OCI-LY1 (cell line): ENCODE results near the gene PTTG1.

Experiments used
- H2AFZ ChIP-seq: fragments of 200-600 bp; sonication (generic), shearing (Covaris generic); 2 replicates; pipeline ENCODE4 v1.6.0; 2014; ENCODE audit warnings: antibody characterized with exemption, mild to moderate bottlenecking, low read length
- H3F3A ChIP-seq: fragments of 200-600 bp; sonication (generic), shearing (Covaris generic); 2 replicates; pipeline ENCODE4 v1.6.0; 2014; ENCODE audit warnings: mild to moderate bottlenecking, antibody characterized with exemption, low read length, moderate library complexity; ENCODE audit not compliant: insufficient read depth
- H3K27ac ChIP-seq: fragments of 200-600 bp; sonication (generic); 2 replicates; pipeline ENCODE4 v1.5.1; 2014; ENCODE audit warnings: low read length, mixed run types, mild to moderate bottlenecking, low read depth; ENCODE audit not compliant: poor library complexity, severe bottlenecking
- H3K27me3 ChIP-seq: fragments of 200-600 bp; sonication (generic); 2 replicates; pipeline ENCODE4 v1.6.0; 2014; ENCODE audit warnings: antibody characterized with exemption, mild to moderate bottlenecking, low read length, moderate library complexity; ENCODE audit not compliant: insufficient read depth
- H3K36me3 ChIP-seq: fragments of 200-600 bp; sonication (generic); 2 replicates; pipeline ENCODE4 v1.6.1; 2014; ENCODE audit warnings: mild to moderate bottlenecking, antibody characterized with exemption, low read length, moderate library complexity, mixed read lengths; ENCODE audit not compliant: insufficient read depth
- H3K4me1 ChIP-seq: fragments of 200-600 bp; sonication (generic); 2 replicates; pipeline ENCODE4 v1.5.1; 2014; ENCODE audit warnings: mild to moderate bottlenecking, low read length, moderate library complexity; ENCODE audit not compliant: insufficient read depth, severe bottlenecking
- H3K4me2 ChIP-seq: fragments of 200-600 bp; sonication (generic), shearing (Covaris generic); 2 replicates; pipeline ENCODE4 v1.6.1; 2014; ENCODE audit warnings: low read length
- H3K4me3 ChIP-seq: fragments of 200-600 bp; sonication (generic); 2 replicates; pipeline ENCODE4 v1.5.1; 2014; ENCODE audit warnings: low read length, low read depth, mild to moderate bottlenecking, mixed read lengths; ENCODE audit not compliant: poor library complexity, severe bottlenecking
- H3K79me2 ChIP-seq: fragments of 200-600 bp; shearing (Covaris generic); 2 replicates; pipeline ENCODE4 v1.6.1; 2016; ENCODE audit warnings: mixed run types, low read length, mixed read lengths; ENCODE audit not compliant: insufficient read depth
- H3K9ac ChIP-seq: fragments of 200-600 bp; sonication (generic), shearing (Covaris generic); 2 replicates; pipeline ENCODE4 v1.6.1; 2014; ENCODE audit warnings: mild to moderate bottlenecking, low read length, mixed read lengths
- H3K9me2 ChIP-seq: fragments of 200-600 bp; sonication (generic), shearing (Covaris generic); 2 replicates; pipeline ENCODE4 v1.6.1; 2014; ENCODE audit warnings: low read depth, mild to moderate bottlenecking, low read length, mixed read lengths
- H3K9me3 ChIP-seq: fragments of 200-600 bp; shearing (Covaris generic); 2 replicates; pipeline ENCODE4 v1.6.1; 2014; ENCODE audit warnings: low read length, mixed read lengths
- H4K20me1 ChIP-seq: fragments of 200-600 bp; sonication (generic), shearing (Covaris generic); 2 replicates; pipeline ENCODE4 v1.6.0; 2016; ENCODE audit warnings: mild to moderate bottlenecking, low read length; ENCODE audit not compliant: insufficient read depth
- EZH2 ChIP-seq: fragments of 200-600 bp; sonication (generic), shearing (Covaris generic); IDR thresholded peaks from 2 replicates; pipeline ENCODE4 v1.8.0; 2017; ENCODE audit warnings: borderline replicate concordance, mixed run types, mild to moderate bottlenecking, antibody characterized with exemption, low read length, moderate library complexity, mixed read lengths
- TF ChIP-seq, protein P1 (sequence below): fragments of 200-600 bp; sonication (generic), shearing (Covaris generic); IDR thresholded peaks from 2 replicates; pipeline ENCODE4 v1.5.1; 2017; ENCODE audit warnings: mild to moderate bottlenecking, antibody characterized with exemption, low read length, moderate library complexity, mixed read lengths

PTTG1 gene

DNA sequence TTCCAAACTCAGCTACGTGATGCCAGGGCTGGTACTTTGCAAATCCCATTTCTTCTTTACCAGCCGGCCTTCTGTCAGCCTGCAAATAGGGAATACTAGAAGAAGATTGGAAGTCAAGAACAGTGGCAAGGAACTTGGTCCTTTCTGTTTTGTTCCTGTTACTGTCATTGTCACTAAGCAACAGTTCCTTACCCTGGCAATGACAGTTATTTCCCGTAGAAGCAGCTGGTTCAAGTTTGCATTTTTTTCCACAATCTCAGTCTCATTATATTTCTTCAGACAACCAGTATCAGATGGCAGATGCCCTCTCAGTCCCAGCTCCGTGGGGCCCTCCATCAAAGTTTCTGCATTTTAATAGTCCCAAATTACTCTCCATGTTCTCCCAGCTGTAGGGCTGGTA is 42.1 kb upstream of the PTTG1 start:
- Histone ChIP-seq H3K9me2 (no peaks in the 10 kb centered on the region), H3K36me3 (no peaks in the 10 kb centered on the region), H3K27ac (no peak overlapping the region), H3K9me3 (no peaks in the 10 kb centered on the region), H2AFZ (no peak overlapping the region), H3K79me2 (no peaks in the 10 kb centered on the region), H3K4me1 (no peaks in the 10 kb centered on the region), H4K20me1 (no peaks in the 10 kb centered on the region), H3K4me3 (no peak overlapping the region), H3K27me3 (no peaks in the 10 kb centered on the region), H3K9ac (no peak overlapping the region), H3K4me2 (no peak overlapping the region), H3F3A (no peaks in the 10 kb centered on the region)
- TF ChIP-seq, protein P1, sequence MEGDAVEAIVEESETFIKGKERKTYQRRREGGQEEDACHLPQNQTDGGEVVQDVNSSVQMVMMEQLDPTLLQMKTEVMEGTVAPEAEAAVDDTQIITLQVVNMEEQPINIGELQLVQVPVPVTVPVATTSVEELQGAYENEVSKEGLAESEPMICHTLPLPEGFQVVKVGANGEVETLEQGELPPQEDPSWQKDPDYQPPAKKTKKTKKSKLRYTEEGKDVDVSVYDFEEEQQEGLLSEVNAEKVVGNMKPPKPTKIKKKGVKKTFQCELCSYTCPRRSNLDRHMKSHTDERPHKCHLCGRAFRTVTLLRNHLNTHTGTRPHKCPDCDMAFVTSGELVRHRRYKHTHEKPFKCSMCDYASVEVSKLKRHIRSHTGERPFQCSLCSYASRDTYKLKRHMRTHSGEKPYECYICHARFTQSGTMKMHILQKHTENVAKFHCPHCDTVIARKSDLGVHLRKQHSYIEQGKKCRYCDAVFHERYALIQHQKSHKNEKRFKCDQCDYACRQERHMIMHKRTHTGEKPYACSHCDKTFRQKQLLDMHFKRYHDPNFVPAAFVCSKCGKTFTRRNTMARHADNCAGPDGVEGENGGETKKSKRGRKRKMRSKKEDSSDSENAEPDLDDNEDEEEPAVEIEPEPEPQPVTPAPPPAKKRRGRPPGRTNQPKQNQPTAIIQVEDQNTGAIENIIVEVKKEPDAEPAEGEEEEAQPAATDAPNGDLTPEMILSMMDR, result no peak
- TF ChIP-seq EZH2, result no peak

GRCh38 chr5:160380041-160380440 is 41.6 kb upstream of the PTTG1 start:
- H3K4me1 ChIP-seq, result no peaks in the 10 kb centered on the region
- no peaks in the 10 kb centered on the region for H4K20me1 ChIP-seq
- no peaks in the 10 kb centered on the region for H3K36me3 ChIP-seq
- no peaks in the 10 kb centered on the region for H3K27me3 ChIP-seq
- TF ChIP-seq EZH2, result no peak
- TF ChIP-seq, protein P1, result no peak
- H3K27ac ChIP-seq, result no peak overlapping the region
- H3F3A ChIP-seq, result no peaks in the 10 kb centered on the region
- H2AFZ ChIP-seq, result no peak overlapping the region
- H3K9ac ChIP-seq, result no peak overlapping the region
- H3K9me2 ChIP-seq, result no peaks in the 10 kb centered on the region
- no peak overlapping the region for H3K4me2 ChIP-seq
- no peaks in the 10 kb centered on the region for H3K9me3 ChIP-seq
- H3K4me3 ChIP-seq, result no peak overlapping the region
- no peaks in the 10 kb centered on the region for H3K79me2 ChIP-seq

GRCh38 chr5:160382346-160382745 is 39.3 kb upstream of the PTTG1 start:
- TF ChIP-seq, protein P1, result no peak
- no peak for TF ChIP-seq EZH2
- Histone ChIP-seq H3K9ac (no peak overlapping the region), H3K4me1 (no peaks in the 10 kb centered on the region), H3K79me2 (no peaks in the 10 kb centered on the region), H3K9me3 (no peaks in the 10 kb centered on the region), H3K36me3 (no peaks in the 10 kb centered on the region), H2AFZ (no peak overlapping the region), H3K4me2 (no peak overlapping the region), H3K27ac (no peak overlapping the region), H3K9me2 (no peaks in the 10 kb centered on the region), H3F3A (no peaks in the 10 kb centered on the region), H3K4me3 (no peak overlapping the region), H4K20me1 (no peaks in the 10 kb centered on the region), H3K27me3 (no peaks in the 10 kb centered on the region)
